Thymus (tissue), 14 donors: ENCODE results near the gene TNFSF15. TPM values are rescaled to one million over a fixed set of nuclear protein-coding genes. Genes with fewer than 3 reads are reported as not detected.

Source experiments
- DNase-seq, 9 donors: peaks; one replicate each; pipeline ENCODE4 v3.0.0-alpha.2; 2013; ENCODE audit warnings: low spot score in 9 of 9, low read depth in 6 of 9, missing footprints in 1 of 9
- H3K27ac ChIP-seq, 2 donors: one replicate each; pipeline ENCODE4 v1.5.1; 2013; ENCODE audit warnings: control low read depth in 1 of 2, low read depth in 1 of 2, low read length in 1 of 2, mild to moderate bottlenecking in 1 of 2, moderate library complexity in 1 of 2
- H3K27me3 ChIP-seq, 2 donors: one replicate each; pipeline ENCODE4 v1.5.1; 2013; ENCODE audit warnings: low read length in 1 of 2; ENCODE audit not compliant: control insufficient read depth in 2 of 2, insufficient read depth in 1 of 2
- H3K36me3 ChIP-seq, 2 donors: one replicate each; pipeline ENCODE4 v1.5.1; 2013; ENCODE audit warnings: low read length in 1 of 2, mild to moderate bottlenecking in 1 of 2, moderate library complexity in 1 of 2; ENCODE audit not compliant: control insufficient read depth in 2 of 2, insufficient read depth in 2 of 2
- H3K4me1 ChIP-seq, 2 donors: one replicate each; pipeline ENCODE4 v1.5.1; 2013; ENCODE audit warnings: low read length in 2 of 2; ENCODE audit not compliant: control insufficient read depth in 2 of 2, insufficient read depth in 2 of 2
- H3K4me3 ChIP-seq, 2 donors: one replicate each; pipeline ENCODE4 v1.5.1; 2013; ENCODE audit warnings: low read length in 2 of 2, control low read depth in 1 of 2, mild to moderate bottlenecking in 1 of 2
- H3K9me3 ChIP-seq, 2 donors: one replicate each; pipeline ENCODE4 v1.5.1; 2013; ENCODE audit warnings: low read length in 1 of 2, mild to moderate bottlenecking in 1 of 2; ENCODE audit not compliant: control insufficient read depth in 2 of 2, insufficient read depth in 1 of 2
- WGBS: extraction: QIAGEN DNeasy Blood & Tissue Kit; methylation state at CpG from one replicate; pipeline ENCODE4 v1.1.7; 2013; 5-methylcytosine and 5-hydroxymethylcytosine counted together
- long read RNA-seq, 10 donors: transcript quantifications; one replicate each; lab custom pipeline, GENCODE V29; 2026
- polyA plus RNA-seq: library from polyadenylated mRNA; stranded (reverse); fragments of 200-250 nt; gene quantifications from one replicate; pipeline ENCODE4 v1.2.3, GENCODE V29; 2013
- total RNA-seq: library from RNA; stranded (reverse); fragments of 120-200 nt; gene quantifications from one replicate; pipeline ENCODE4 v1.2.4, GENCODE V29; 2013
- donor health status: healthy.

The TNFSF15 gene
- 1.5 TPM for total RNA-seq
- 0.50 TPM for polyA plus RNA-seq
- long read RNA-seq, donor 1: 0 reads
- long read RNA-seq, donor 2: 0 reads
- long read RNA-seq, donor 3: 0 reads
- long read RNA-seq, donor 4: 0 reads
- long read RNA-seq, donor 5: 0 reads
- long read RNA-seq, donor 6: 0 reads
- long read RNA-seq, donor 7: 0 reads
- long read RNA-seq, donor 8, full-length matches to known transcripts: 1 of 1 reads
- long read RNA-seq, donor 8, partial matches to known transcripts: 0 of 1 reads
- long read RNA-seq, donor 8, other reads (novel, unspliced or antisense): 0 of 1 reads
- long read RNA-seq, donor 9, partial matches to known transcripts: 0 of 1 reads
- long read RNA-seq, donor 9, other reads (novel, unspliced or antisense): 0 of 1 reads
- long read RNA-seq, donor 10: 0 reads

DNA sequence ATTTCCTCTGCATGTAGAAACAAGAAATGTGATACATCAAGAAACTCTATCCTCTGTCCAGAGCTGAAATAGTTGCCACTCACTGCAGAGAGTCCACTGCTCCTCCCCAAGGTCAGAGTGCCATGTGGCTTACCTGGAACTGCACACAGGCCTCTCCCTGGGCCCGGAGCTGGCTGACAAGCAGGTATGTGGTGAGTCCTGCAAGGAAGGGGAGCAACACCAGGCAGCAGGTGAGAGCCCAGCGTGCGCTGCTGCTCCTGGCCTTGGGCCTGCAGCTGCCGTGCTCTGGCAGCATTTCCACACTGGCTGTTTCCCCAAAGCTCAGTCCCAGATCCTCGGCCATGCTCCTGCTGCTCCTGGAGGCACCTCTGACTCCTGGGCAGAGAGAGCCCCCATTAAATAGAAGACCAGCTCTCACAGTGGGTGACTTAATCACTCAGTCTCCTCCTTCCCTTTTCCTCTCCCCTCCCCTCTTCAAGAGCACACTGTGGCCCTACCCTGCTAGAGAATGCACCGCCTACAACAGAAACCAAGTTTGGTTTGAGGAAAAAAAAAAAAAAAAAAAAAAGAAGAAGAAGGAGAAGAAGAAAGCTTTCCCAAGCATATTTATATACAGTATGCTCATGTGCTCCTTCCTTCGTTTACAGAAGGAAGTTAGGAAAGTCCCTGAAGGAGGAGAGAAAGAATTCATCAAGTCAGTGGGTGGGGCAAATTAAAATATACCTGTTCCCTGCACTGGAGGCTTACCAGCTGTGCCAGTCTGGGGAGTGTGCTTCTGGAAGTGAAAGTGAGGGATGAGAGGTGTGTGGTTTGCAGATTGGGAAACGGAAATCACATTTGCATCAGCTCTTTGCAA lies at the start of gene TNFSF15:
TSS of gene TNFSF15 (minus strand) at position 370 of the 856 bp plus-strand sequence. CDS start at position 343, 27 bp downstream.
- peak within 1 kb of the TSS in 1 of 2 donors; percentile 6 for H3K4me3 ChIP-seq
- H3K4me1 ChIP-seq: peaks cover 8 to 16% of the 10 kb centered on the region in 2 donors
- WGBS: 36% methylated on average over 8 of the region's 8 CpGs
- H3K36me3 ChIP-seq: no peaks in the 10 kb centered on the region
- no peaks in the 10 kb centered on the region for H3K27me3 ChIP-seq
- no peaks in the 10 kb centered on the region for H3K9me3 ChIP-seq
- peak within 1 kb of the TSS; percentile 52 to 75 for H3K27ac ChIP-seq
- DNase-seq: peak in 7 of 9 donors; percentile 2 to 42 (median 22)

DNA sequence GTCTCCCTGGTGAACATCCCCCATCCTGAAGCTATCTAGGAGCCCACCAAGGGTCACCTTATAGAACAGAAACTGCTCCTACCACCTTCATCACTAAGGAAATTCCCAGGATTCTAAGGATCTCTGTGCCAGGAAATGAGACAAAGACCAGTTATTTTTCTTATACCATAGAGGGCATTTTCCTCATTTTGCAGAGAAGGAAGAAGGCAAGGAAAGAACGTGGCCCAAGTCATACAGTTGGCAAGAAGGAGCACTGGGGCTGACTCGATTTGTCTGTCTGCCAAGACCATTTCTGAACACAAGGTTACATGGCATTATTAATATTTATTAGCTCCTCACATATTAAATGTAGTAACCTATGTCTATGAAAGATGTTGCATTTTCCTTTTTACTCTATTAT lies 49.6 kb upstream of the TNFSF15 start:
- 84% methylated on average over 2 of the region's 2 CpGs for WGBS
- DNase-seq: no peak
- H3K9me3 ChIP-seq: no peaks in the 10 kb centered on the region
- no peaks in the 10 kb centered on the region for H3K27me3 ChIP-seq
- H3K4me3 ChIP-seq: no peak overlapping the region
- no peaks in the 10 kb centered on the region for H3K36me3 ChIP-seq
- no peak overlapping the region for H3K27ac ChIP-seq
- no peaks in the 10 kb centered on the region for H3K4me1 ChIP-seq

DNA sequence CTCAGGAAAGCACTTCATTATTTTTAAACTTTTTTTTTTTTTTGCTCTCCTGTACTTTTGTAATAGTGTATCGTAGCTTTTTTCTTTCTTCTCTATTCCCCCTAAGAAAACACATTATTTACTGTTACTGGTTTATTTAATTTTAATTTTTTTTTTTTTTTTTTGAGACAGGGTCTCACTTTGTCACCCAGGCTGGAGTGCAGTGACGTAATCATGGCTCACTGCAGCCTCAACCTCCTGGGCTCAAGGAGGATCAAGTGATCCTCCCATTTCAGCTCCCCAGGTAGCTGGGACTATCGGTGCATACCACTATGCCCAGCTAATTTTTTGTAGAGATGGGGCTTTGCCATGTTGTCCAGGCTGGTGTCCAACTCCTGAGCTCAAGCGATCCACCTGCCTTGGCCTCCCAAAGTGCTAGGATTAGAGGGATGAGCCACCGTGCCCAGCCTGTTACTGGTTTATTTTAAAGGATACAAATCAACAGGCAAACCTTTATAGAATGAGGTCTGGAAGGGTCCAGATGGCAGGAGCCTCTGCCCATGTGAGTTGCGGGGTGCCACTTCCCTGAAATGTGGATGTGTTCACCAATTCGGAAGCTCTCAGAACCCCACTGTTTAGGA lies 49.0 kb upstream of the TNFSF15 start:
- no peaks in the 10 kb centered on the region for H3K27me3 ChIP-seq
- H3K27ac ChIP-seq: no peak overlapping the region
- H3K9me3 ChIP-seq: no peaks in the 10 kb centered on the region
- no peak overlapping the region for H3K4me3 ChIP-seq
- no peaks in the 10 kb centered on the region for H3K36me3 ChIP-seq
- no peaks in the 10 kb centered on the region for H3K4me1 ChIP-seq
- DNase-seq: no peak
- WGBS: 99% methylated on average over 7 of the region's 7 CpGs

DNA sequence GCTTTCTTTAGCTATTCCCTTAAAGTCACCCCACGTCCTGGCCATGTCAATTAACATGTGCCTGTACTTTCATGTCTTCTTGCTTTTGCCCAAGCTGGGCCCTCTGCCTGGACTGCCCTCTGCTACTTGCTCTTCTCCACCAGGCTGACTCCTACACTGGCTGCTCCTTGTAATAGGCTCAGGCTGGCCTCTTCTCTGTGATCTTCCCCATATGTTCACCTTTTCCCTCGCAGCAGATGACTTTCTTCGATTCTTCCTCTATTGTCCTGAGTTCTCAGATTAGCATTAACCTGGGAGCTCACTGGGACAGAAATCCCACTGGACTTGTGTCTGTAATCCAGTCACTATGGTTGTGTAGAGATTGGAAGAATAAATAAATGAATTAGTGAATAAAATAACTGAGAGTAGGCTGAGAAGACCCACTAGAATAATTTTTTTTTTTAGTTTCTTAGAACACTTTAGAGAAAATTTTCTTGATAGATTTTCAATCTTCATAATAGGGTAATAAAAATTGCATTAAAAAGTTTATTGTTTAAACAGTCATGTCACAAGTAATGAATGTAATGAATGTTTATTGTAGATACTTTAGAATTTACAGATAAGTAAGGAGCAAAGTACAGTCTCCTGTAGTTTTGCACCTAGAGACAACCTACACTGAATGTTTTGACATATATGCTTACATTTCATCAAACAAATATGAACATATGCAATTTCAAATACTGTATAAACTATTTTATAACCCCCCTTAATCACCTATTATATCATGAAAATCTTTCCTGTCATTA lies 47.4 kb upstream of the TNFSF15 start:
- Histone ChIP-seq H3K27me3 (no peaks in the 10 kb centered on the region), H3K4me1 (no peaks in the 10 kb centered on the region), H3K4me3 (no peak overlapping the region), H3K27ac (no peak overlapping the region), H3K9me3 (no peaks in the 10 kb centered on the region), H3K36me3 (no peaks in the 10 kb centered on the region)
- WGBS: 98% methylated on average over 3 of the region's 3 CpGs
- DNase-seq: no peak

DNA sequence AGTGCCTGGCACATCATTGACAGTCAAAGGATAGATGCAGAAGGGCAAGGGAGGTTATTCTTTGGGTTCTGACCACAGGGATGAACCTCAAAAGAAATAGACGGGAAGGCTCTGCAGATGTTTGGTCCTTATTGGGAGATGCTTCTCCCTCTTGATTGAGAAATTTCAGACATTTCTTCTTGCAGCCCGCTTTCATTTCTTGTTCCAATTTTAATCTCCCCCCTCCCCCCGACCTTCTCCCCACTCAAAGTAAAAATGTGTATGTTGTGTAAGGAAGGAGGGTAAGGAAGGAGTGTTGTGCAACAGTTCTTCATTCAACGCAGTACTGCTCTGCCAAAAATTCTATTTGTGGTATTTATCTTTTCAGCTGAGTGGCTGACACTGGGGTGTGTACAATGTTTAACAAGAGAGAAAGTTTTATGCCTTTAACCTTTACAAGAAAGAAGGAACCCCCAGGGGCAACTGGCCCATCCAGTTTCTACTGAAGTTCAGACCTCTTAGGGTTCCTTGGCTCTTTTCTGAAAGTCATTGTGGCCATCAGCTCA lies 46.3 kb upstream of the TNFSF15 start:
- Histone ChIP-seq H3K9me3 (no peaks in the 10 kb centered on the region), H3K27ac (no peak overlapping the region), H3K4me1 (no peaks in the 10 kb centered on the region), H3K4me3 (no peak overlapping the region), H3K27me3 (no peaks in the 10 kb centered on the region), H3K36me3 (no peaks in the 10 kb centered on the region)
- 86% methylated on average over 4 of the region's 4 CpGs for WGBS
- no peak for DNase-seq

DNA sequence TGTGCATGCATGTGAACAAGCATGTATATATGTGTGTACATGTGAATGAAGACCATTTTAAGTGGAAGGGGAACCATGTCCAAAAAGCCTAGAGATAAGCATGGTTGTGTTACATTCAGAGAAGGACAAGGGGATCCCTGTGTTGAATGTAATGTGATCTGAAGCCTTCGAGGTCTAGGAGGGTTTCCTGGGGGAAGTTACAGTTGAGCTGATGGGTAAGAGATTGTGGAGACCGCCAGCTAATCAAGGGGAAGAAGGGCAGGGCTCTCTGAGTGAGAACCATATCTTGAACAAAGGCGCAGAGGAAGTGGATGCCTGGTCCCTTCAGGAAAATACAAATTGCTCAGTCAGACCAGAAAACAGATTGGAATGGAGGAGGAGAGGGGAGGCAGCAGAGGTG lies 45.5 kb upstream of the TNFSF15 start:
- WGBS: 61% methylated on average over 3 of the region's 3 CpGs
- H3K9me3 ChIP-seq: no peaks in the 10 kb centered on the region
- no peaks in the 10 kb centered on the region for H3K36me3 ChIP-seq
- H3K27ac ChIP-seq: no peak overlapping the region
- no peaks in the 10 kb centered on the region for H3K4me1 ChIP-seq
- H3K27me3 ChIP-seq: no peaks in the 10 kb centered on the region
- no peak for DNase-seq
- H3K4me3 ChIP-seq: no peak overlapping the region

DNA sequence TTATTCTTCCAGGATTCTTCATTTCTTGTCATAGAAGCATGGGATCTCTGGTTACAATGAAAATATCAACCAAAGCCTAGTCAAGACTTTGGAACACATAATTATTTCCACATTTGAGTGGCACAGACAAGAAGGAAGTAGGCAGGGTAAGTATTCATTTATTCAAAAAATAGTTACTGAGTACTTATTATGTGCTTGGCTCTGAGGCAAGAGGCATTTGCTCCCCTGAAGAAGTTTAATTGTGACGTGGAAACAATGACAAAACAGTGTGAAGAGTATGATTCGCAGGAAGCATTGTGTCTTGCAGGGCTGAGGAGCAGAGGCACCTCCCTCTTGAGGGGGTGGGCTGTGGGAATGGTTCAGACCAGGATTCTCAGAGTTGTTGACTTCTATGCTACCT lies 45.0 kb upstream of the TNFSF15 start:
- H3K36me3 ChIP-seq: no peaks in the 10 kb centered on the region
- H3K4me1 ChIP-seq: no peaks in the 10 kb centered on the region
- H3K27me3 ChIP-seq: no peaks in the 10 kb centered on the region
- DNase-seq: no peak
- H3K27ac ChIP-seq: no peak overlapping the region
- WGBS: 94% methylated on average over 2 of the region's 2 CpGs
- H3K9me3 ChIP-seq: no peaks in the 10 kb centered on the region
- H3K4me3 ChIP-seq: no peak overlapping the region

DNA sequence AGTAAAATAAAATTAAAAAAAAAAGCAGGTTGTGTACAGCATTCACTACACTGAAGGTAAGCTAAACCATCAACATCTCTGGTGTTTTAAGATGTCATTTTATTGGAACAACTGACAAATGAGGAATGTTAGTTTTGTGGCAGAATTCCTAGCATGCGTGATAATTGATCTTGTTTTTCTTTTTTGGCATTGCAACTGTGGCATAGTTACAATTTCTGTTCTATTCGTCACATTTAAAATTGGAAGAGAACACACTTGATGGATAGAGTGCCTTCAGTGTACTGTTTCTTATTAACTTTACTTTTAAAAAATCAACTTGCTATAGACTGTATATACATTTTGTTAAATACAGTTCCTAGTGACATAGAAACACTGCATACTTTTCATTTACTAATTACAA lies 43.6 kb upstream of the TNFSF15 start:
- Histone ChIP-seq H3K4me3 (no peak overlapping the region), H3K9me3 (no peaks in the 10 kb centered on the region), H3K36me3 (no peaks in the 10 kb centered on the region), H3K27ac (no peak overlapping the region), H3K27me3 (no peaks in the 10 kb centered on the region), H3K4me1 (peaks cover 0 to 2% of the 10 kb centered on the region in 2 donors)
- no peak for DNase-seq
- 97% methylated on average over 2 of the region's 2 CpGs for WGBS
